DMS53 (cell line): ENCODE data around the gene ACOT7.

ENCODE experiments used
- DNase-seq: peaks from one replicate; lab custom pipeline; 2025; lab: John Stamatoyannopoulos, UW

The ACOT7 gene

DNA sequence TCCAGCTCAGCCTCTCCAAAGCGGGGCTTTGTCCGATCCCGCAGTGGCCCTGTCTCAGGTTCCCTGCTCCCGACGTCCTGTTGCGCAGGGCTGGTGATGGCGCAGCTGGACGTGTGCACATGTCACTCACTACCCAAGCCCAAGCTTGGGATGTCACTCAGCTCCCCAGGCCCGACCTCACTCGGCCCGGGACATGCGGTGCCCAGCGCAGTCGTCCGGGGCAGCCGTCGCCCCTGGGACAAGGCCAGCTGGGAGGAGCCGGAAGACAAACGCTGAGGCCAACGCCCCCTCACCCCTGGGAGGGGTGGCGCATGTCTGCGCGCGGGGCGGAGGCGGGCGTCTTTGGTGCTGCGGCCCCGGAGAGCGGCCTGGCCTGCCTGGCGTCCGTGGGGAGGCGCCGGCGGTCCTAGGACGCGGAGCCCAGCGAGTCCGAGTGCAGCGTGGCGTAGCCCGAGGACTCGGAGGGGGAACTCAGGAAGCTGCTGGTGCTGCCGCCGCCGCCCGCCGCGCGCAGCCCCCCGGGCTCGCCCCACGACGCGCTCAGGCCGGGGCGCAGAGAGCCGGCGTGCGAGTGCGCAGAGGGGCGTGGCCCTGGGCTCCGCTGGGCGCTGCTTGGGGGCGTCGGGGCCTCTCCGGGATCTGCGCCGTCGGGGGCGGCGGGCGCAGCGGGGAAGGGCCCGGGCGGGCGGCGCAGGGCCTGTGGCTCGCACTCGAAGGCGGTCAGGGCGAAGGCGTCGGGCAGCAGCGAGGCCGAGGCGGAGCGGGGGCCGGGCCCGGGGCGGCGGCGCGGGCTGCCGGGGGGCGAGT, 144.4 kb downstream of the ACOT7 start:
- peak; percentile 65 for DNase-seq

DNA sequence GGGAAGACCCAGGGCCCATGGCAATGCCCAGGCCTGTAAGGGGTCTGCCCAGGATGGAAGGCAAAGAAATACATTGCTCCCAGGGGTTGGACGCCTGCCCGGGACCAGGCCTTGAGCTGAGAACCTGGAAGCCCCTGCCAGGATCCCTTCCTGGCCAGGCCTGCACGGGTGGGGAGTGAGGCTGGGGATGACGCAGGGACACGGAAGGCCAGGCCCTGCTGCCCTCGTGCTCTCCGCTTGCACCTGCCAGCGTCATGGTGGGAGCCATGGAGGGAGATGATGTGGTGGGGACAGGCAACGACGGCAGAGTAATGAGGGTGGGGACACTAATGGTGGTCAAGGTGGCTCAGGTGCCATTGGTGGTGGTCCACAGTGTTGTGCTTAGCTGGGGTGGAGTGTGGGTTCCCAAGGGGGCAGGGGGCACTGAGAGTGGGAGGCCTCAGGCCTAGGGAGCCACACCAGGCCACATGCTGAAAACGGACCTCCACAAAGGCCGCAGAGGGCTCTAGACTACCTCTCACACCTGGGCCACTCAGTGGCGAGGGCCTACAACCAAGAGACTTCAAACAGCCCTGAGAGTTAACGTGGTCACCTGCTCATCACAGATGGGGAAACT, 145.3 kb downstream of the ACOT7 start:
- no peak for DNase-seq

DNA sequence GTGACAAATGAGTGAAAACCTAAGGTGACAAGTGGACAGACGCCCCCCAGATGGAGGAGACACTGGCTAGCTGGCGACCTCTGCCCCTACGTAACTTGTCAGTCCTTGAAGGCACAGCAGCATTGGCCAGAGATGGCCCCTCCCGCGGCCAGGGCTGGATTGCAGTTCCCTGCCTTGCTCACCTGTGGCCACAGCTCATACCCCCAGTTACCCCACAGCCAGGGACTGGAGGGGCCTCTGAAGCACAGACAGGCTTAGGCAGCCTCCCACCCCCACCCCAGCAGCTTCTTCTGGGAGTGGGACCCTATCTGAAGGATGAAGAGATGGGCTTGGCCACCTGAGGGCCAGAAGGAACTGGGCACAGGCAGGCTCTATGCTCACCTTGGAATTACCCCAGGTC, 145.9 kb downstream of the ACOT7 start:
- no peak for DNase-seq

DNA sequence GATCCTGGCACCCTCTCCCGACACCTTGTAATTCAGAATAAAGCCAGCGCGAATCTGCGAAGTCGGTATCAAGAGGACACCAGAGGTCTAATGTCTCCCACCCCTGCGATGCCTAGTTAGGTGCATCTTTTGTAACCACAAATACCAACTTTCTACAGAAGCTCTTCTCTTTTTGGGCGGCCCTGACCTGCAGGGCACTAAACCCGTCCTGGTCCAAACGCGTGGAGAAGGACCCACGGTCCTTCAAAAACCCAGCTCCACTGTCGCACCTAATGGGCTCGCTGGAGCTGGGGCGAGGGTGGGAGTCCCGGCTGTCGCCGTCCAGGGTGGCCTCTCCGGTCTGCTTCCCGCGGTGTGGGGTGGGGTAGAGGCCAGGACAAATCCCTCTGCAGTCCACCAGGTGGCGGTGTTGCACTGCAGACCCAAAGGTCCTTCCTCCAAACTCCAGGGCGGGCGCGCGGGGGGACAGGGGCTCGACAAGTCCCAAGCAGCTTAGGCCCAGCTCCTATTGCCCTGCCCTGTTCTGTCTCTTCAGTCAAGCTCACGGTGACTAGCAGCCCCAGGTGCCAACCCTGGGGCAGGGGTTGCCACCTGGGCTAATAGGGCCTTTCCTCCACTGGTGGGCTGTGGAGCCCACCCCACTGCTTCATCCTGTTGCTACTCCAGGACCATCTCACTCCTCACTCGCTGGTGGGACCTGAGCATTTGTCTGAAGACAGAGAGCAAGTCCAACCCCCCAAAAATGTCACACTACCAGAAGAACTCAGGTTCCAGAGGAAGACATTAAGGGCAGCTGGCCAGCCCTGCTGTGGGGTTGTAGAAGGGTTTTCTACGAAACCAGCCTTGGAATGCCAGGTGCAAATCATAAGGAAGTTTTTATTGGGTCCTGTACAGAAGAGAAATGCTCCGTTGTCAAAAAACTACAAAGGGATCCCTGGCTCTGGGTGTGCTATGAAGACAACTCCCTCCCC, 146.8 kb downstream of the ACOT7 start:
- DNase-seq = peak; percentile 92

DNA sequence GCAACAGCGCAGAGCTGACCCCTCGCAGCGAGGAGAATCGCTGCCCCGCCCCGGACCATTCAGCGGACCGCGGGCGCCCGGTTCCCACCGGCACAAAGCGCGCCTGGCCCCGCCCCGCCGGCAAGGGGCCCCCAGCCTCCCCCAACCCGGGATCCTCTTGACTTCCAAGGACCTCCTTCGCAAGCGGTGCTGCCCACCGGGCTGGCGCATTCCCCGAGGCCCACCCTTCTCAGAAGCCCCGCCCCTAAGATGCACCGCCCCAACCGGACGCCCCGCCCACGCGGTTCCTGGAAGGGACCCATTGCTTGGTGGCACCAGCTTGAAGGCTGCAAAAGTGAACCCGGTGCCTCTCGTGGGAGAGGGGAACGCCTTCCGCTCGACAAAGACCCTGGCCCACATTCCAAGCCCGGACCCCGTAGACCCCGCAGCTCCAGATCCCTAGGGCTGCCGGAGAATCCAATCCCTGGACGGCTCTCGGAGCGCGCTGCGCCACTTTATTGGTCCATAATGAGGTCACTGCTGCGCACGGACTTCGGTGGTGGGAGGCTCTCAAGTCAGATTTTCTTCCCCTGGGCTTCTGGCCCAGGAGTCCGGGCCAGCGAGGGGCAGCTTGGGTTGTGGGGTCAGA, 147.6 kb downstream of the ACOT7 start:
- peak; percentile 88 for DNase-seq

DNA sequence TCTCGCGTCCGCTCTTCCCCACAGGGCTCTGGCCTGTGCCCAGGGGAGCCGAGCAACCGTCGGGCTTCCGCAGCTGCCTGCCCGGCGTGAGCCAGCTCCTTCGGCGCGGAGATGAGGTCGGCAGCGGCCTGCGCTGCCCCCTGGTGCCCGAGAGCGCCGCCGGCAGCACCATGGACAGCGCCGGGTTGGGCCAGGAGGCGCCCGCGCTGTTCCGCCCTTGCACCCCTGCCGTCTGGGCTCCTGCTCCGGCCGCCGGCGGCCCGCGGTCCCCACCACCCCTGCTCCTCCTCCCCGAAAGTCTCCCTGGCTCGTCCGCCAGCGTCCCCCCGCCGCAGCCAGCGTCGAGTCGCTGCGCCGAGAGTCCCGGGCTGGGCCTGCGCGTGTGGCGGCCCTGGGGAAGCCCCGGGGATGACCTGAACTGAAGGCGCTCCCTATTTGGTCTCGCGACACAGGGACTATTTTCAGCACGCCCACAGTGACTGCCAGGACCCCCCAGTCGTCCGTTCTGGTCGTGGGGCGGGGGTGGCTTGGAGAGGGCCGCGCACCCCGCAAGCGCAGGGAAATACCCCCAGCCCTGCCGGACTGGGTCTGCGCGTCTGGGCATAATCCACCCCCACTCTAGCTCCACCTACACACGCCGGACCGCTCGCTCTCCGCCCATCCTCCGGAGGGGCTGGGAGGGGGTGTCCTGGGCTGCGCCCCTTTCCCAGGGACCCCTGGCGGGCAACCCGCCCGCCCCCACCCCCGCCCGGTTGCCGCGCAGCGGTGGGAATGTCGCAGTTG, 148.3 kb downstream of the ACOT7 start:
- peak; percentile 93 for DNase-seq

DNA sequence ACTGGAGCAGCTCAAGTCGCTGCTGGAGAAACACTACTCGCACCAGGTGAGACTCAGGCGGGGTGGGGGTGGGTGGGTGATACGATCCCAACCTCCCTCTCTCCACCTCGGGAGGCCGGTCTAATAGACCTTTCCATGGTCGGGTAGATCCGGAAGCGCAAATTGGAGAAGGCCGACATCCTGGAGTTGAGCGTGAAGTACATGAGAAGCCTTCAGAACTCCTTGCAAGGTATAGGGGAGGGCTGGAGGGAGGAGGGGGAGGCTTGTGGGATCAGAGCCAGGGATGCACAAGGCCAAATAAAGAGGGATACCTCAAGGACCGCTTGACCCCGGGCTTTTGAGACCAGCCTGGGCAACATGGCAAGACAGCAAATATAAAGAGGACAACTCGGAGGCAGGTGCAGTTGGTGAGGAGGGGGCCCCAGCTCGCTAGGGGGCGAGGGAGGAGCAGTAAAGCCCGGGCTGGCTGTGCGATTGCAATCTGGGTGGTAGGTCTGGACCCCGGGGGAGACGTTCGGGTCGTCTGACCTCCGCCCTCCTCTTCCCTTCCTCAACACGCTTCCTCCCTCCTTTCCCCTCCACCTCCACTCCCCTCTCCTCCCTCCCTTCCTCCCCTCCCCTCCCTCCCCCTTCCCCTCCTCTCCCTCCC, 149.0 kb downstream of the ACOT7 start:
- peak; percentile 51 for DNase-seq

DNA sequence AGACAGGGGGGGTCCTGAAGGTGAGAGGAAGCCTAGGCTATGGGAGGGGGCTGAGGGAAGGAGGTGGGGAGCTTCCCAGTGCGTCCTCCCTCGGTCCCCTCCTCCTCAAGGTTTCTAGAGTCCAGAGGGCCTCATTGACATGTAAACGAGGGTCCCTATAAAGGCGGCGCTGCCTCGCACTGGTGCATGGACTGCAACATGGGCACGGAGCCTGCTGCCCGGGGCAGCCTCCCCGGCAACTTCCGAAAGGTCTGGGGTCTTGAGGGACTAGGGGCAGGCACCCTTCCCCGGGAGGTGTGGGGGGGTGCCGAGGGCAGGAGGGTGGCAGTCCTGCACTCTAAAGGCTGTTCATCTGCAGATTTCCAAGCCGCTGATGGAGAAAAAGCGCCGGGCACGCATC, 149.6 kb downstream of the ACOT7 start, which contains the start of gene HES3:
TSS of gene HES3 (plus strand) at position 187 of the 400 bp plus-strand sequence. CDS start at position 374, 187 bp downstream.
- DNase-seq = no peak

DNA sequence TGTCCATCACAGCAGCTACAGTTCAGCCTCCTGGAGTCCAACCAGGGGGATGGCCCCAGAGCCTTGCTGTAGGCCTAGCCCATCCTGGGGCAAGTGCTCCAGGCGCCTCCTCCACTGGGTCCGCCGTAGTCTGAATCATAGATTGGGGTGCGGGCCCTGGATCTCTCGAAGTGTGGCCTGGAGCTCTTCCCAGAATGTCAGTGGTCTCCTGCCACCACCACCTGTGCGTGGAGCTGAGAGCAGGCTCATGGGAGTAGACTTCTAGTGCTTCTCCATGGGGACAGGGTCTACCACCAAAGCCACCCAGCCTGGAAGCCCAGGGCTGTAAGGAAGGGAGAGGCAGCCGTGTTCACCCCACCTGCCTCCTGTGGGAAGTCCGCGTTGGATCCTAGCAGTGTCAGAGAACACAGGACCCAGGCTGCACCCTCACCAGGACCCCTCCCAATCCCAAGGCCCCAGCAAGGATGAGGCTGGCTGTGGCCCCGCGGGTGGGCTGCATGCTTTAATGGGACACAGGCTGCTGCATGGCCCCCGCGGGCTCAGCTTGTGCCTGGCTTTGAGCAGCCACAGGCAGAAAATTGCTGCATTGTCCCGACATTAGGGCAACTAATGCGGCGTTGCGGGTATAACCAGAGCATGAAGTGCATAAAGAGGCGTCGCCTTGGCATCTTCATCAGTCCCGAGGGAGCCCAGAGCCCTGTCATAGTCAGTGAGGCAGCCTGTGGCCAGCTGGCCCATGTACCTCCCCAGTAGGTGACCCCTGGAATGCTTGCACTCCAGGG, 150.3 kb downstream of the ACOT7 start:
- DNase-seq = no peak

DNA sequence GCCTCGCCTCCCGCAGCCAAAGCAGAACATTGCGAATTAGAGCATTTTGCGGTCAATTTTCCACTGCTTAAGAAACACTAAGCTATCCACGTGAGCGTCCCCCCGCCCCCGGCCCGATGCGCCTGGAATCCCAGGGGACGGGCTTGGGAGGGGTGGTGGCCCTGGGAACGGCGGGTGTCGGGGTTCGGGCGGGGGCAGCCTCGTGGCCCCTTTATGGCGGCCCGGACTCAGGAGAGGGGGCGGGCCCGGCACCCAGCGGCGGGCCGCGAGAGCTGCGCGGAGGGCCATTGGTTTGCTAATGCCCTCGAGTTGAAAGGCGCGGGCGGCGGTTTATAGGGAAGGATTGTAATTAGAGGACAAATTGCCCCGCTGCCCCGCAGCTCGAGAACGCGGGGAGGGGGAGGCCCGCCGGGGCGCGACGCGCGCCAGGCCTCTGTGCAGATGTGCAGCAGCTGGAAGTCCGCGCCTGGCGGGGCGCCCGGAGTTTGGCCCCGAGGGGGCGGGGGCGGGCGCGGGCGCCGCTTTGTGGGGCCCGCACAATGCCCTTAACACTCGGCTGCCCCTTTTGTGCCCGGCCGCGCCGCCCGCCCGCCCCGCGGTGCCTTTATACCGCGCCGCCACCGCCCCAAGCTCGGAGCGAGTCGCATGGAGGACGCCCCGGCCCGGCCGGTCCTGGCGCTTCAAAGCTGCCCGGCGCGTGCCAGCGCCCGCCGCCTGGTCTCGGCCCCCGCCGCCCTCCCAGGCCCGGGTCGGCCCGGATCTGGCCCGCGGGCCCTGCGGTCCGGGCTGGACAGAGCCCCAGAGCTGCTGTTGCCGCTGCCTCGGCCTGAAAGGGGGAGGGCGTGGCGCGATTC, 151.5 kb downstream of the ACOT7 start:
- DNase-seq = peak; percentile 58

DNA sequence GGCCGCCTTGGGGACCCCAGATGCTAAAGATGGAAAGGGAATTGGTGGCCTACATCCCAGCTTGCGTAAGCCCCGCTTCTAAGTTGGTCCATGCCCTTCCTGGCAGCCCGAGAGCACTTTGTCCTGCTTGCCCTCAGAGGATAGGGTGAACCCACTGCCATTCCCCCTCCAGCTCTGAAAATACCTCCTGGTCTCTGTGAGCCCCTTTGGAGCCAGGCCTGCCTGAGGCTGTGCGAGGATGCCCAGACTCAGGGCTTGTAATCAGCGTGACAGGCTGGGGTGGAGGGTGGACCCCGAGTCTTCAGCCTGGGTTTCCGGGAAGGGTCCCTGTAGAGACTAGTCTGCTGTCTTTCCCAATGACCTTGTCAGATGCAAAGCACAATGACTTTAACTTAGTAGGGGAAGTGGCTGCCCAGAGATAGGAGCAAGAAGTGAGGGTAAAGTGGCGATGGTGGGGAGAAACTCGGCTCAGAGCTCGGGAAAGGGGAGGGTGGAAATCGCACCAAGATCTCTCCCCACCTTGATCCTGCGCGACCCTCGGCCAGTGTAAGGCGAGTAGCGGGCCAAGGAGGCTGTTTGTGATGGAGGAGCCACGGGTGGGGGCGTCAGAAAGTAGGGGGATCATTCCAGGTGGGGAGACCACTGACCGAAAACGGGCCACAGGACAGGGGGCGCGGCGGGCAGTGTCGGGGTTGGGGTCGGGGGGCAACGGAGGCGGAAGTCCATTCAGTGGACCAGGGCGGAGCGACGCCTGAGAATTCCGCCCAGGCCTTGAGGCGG, 152.3 kb downstream of the ACOT7 start:
- no peak for DNase-seq

DNA sequence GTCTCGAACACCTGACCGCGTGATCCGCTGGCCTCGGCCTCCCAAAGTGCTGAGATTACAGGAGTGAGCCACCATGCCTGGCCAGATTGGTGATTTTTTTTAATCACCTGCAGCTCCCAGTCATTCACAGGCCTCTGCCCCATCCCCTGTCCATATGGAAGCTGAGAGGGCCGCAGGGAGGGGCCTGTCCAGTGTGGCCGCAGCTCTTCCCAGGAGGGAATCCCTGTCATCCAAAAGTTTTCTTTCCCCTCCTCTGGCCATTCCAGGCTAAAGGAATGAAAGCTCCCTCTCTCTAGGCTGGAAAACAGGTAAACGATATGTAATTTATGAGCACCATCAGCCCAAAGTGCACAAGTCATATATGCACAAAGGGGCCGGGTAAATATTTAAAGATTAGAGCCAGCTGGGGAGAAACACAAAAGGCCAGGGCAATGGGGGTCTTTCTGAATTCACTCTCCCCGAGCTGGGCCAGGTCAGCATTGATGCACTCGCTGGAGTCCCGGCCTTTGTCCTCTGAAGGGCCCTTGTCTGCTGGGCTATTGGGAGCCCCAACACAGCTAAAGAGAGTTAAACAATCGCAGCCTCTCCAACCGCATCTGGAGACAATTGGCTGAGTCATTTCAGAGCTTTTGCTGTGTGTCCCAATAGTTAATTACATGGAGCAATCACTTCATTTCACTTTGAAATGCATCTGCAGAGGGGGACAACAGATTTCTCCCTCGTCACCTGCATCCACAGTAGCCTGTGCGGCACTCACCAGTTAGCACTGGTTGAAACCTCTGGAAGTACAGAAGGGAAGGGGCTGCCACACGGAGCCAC, 153.4 kb downstream of the ACOT7 start:
- peak; percentile 66 for DNase-seq

DNA sequence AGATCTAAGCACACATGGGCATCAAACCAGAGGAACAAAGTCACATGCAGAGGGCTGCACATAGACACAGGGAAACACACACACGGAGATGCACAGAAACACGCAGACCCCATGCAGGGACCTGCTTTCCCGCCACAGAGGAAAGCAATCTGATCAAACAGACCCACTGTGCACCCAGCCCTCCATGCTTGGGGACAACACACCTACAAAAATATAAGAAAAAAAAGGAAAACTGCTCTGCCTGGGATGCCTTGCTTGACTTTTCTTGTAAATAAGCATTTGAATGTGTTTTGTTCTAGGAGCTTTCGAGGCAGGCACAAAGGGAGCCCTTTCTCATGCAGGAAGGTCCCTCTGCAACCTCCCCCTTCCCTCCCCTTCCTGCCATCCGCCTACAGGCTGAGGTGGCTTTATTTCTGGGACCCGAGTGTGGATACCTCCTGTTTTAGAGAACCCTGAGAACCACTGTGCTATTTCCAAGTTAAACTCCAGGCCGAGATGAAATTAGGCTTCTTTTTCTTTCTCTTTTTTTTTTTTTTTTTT, 154.3 kb downstream of the ACOT7 start:
- DNase-seq = no peak

DNA sequence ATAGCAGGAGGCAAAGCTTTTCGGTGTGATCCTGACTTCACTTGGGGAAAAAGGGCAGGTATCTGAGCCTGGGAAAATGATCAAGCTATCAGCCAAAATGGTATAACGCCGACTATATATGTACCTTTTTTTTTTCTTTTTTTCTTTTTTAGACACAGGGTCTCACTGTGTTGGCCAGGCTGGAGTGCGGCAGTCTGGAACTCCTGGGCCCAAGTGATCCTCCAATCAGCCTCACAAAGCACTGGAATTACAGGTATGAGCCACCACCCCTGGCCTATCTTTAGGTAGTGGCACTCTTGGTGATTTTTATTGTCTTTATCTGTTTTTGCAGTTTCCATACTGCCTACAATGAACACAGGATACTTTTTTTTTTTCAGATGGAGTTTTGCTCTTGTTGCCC, 156.5 kb downstream of the ACOT7 start:
- DNase-seq = no peak

DNA sequence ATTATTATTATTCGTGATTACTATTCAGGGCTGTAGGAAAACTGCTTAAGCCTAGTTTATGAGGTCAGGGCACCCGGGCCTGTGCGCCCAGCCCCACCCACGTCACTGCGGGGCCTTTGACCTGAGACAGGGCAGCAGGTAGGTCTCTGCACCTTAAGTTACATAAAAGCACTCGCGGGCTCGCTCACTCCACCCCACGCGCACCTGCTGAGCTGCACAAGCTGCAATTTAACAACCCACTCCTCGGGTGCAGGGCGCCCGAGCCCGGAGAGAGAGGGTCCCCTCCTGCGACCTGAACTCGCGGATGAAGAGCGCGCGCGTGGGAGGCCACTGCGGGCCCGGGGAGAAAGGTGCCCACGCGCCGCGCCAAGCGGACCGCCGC, 158.3 kb downstream of the ACOT7 start:
- peak; percentile 68 for DNase-seq

DNA sequence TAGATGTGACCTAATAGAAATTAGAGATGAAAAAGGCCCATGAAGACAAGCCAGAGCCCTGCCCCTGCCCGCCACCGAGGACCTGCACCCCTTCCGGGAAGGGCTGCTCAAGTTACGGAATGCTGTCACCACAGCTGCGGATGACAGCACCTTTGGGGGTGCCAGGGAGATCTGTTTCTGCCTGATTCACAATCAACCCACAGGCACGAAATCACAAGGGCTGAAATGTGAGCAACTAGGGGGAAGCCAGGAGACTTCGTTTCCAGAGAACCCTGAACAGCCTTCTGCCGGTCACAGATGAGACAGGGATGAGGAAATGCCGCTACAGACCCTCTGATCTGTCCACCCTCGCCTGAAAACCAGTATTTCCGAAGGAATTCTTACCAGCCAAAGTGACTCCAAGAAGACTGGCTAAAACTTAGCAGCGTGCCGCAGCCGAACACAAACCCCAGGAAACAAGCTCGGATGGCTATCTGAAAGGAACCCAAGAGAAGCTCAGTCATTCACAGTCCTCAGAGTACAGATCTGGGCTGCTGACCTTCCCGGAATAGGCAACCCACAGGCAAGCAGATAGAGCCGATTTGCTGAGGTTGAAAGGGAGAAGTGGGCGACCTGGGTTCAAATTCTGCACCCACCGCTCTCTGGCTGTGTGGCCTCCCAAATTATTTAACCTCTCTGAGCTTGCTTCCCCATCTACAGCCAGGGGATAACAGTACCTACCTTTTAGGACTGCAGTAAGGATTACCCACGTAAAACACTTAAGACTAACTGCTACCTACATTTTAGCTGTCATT, 158.9 kb downstream of the ACOT7 start:
- DNase-seq = no peak
